ENCODE results near the gene SPATA9. TPM values are rescaled to one million over a fixed set of nuclear protein-coding genes. Genes with fewer than 3 reads are reported as not detected.

Gene SPATA9
- total and polyA plus RNA-seq, 9 of the 15 experiments (the other 6 are each of a cell fraction or from before 2014, with no cell fraction given) = 0.16 to 5.5 (median 0.39) TPM; not detected in 3

- no peak for TF ChIP-seq CREB3L1 (IDR thresholded peaks at IDR 0.05; ENCODE audit: borderline replicate concordance, low read depth)
- no peak for TF ChIP-seq SIN3B (IDR thresholded peaks at IDR 0.05; ENCODE audit: low read depth)
- no peak for TF ChIP-seq SFPQ (IDR thresholded peaks at IDR 0.05; ENCODE audit: low read depth, low read length)
- TF ChIP-seq SAFB (IDR thresholded peaks at IDR 0.05; ENCODE audit: borderline replicate concordance, low read depth, low read length) = no peak
- 0 out of 2 replicates have a peak, but pooled peaks have one; percentile 60 for TF ChIP-seq HDGF (IDR thresholded peaks at IDR 0.05)
- no peak for TF ChIP-seq HNRNPH1 (optimal IDR thresholded peaks at IDR 0.05; ENCODE audit: low read depth, low read length)
- 0 out of 2 replicates have a peak, but pooled peaks have one; percentile 64 for TF ChIP-seq ZFP91 (CRISPR knock-in tag; IDR thresholded peaks at IDR 0.05)
- 0 out of 4 replicates have a peak, but pooled peaks of 1 of the 2 experiments have one; percentile 8 for TF ChIP-seq UBTF (IDR thresholded peaks at IDR 0.05; ENCODE audit: borderline replicate concordance in 1 of 2, low read depth in 2 of 2, low read length in 2 of 2)
- no peak for TF ChIP-seq RFX7 (CRISPR knock-in tag; IDR thresholded peaks at IDR 0.05)
- no peak for TF ChIP-seq ZNF165 (CRISPR knock-in tag; IDR thresholded peaks at IDR 0.05; ENCODE audit: borderline replicate concordance)
- TF ChIP-seq PCBP1 (IDR thresholded peaks at IDR 0.05; ENCODE audit: low read depth, low read length, poor library complexity, severe bottlenecking) = no peak
- TF ChIP-seq TEAD1 (CRISPR knock-in tag; IDR thresholded peaks at IDR 0.05) = peak; percentile 94 to 99
- no peak for TF ChIP-seq ZNF146 (CRISPR knock-in tag; IDR thresholded peaks at IDR 0.05; ENCODE audit: unreplicated experiment)
- TF ChIP-seq YBX1 (IDR thresholded peaks at IDR 0.05) = no peak
- TF ChIP-seq BRF2 (IDR thresholded peaks at IDR 0.05; ENCODE audit: borderline replicate concordance, insufficient read depth, insufficient read length) = no peak
- TF ChIP-seq POLR2AphosphoS5 (IDR thresholded peaks at IDR 0.05; ENCODE audit: control insufficient read depth, insufficient read depth, low read depth, low read length) = peak; percentile 98
- TF ChIP-seq ATF7 (IDR thresholded peaks at IDR 0.05) = peak; percentile 82
- TF ChIP-seq NEUROD1 (IDR thresholded peaks at IDR 0.05; ENCODE audit: borderline replicate concordance, low read depth, low read length, partially characterized antibody) = peak; percentile 95
Measured at GRCh38 chr5:95712347-95712958, 29.7 kb upstream of the SPATA9 start (continued).
